Loucy (cell line): ENCODE results near the gene AP3D1.
"Not testable (repeated sequence)": the region's sequence is repeated elsewhere in the genome, so short reads cannot be mapped to it uniquely, and the experiment has no call there.

Experiments used
- H2AFZ ChIP-seq: fragments of 200-600 bp; sonication (generic); 2 replicates; pipeline ENCODE4 v1.6.0; 2016; ENCODE audit warnings: antibody characterized with exemption, mild to moderate bottlenecking, low read length, moderate library complexity
- H3F3A ChIP-seq: fragments of 200-600 bp; 2 replicates; pipeline ENCODE4 v1.6.0; 2016; ENCODE audit warnings: antibody characterized with exemption, low read depth, mild to moderate bottlenecking
- H3K27me3 ChIP-seq: fragments of 200-600 bp; sonication (generic); 2 replicates; pipeline ENCODE4 v1.6.1; 2014; ENCODE audit warnings: low read length, mild to moderate bottlenecking; ENCODE audit not compliant: insufficient read depth, poor library complexity, severe bottlenecking
- H3K36me3 ChIP-seq: fragments of 200-600 bp; sonication (generic); 2 replicates; pipeline ENCODE4 v1.6.1; 2016; ENCODE audit warnings: low read length; ENCODE audit not compliant: insufficient read depth
- H3K4me1 ChIP-seq: fragments of 200-600 bp; sonication (generic); 2 replicates; pipeline ENCODE4 v1.5.1; 2014; ENCODE audit warnings: low read length, mild to moderate bottlenecking; ENCODE audit not compliant: insufficient read depth, poor library complexity, severe bottlenecking
- H3K4me2 ChIP-seq: fragments of 200-600 bp; sonication (generic); 2 replicates; pipeline ENCODE4 v1.6.0; 2014; ENCODE audit warnings: antibody characterized with exemption, low read length, low read depth, mild to moderate bottlenecking; ENCODE audit not compliant: poor library complexity, severe bottlenecking
- H3K4me3 ChIP-seq: fragments of 200-600 bp; sonication (generic); 2 replicates; pipeline ENCODE4 v1.5.1; 2014; ENCODE audit warnings: low read length, mild to moderate bottlenecking, mixed read lengths; ENCODE audit not compliant: poor library complexity, severe bottlenecking
- H3K79me2 ChIP-seq: fragments of 200-600 bp; sonication (generic); 2 replicates; pipeline ENCODE4 v1.6.1; 2014; ENCODE audit warnings: low read length; ENCODE audit not compliant: insufficient read depth
- H3K9ac ChIP-seq: fragments of 200-600 bp; sonication (generic); 2 replicates; pipeline ENCODE4 v1.6.0; 2014; ENCODE audit warnings: mild to moderate bottlenecking, low read depth, low read length, moderate library complexity; ENCODE audit not compliant: poor library complexity, severe bottlenecking
- H3K9me2 ChIP-seq: fragments of 200-600 bp; sonication (generic); replicated peaks from 2 replicates; pipeline ENCODE4 v1.6.1; 2016; ENCODE audit warnings: low read depth, low read length, mixed read lengths
- H3K9me3 ChIP-seq: fragments of 200-600 bp; sonication (generic); 2 replicates; pipeline ENCODE4 v1.6.1; 2014; ENCODE audit warnings: mild to moderate bottlenecking, antibody characterized with exemption, low read length, low read depth; ENCODE audit not compliant: insufficient read depth
- H4K20me1 ChIP-seq: fragments of 200-600 bp; sonication (generic); 2 replicates; pipeline ENCODE4 v1.6.0; 2014; ENCODE audit warnings: antibody characterized with exemption, low read length, mild to moderate bottlenecking; ENCODE audit not compliant: insufficient read depth, poor library complexity, severe bottlenecking
- CTCF ChIP-seq: fragments of 200-600 bp; sonication (generic); conservative IDR thresholded peaks from 2 replicates; pipeline ENCODE4 v1.5.1; 2014; ENCODE audit warnings: mild to moderate bottlenecking, antibody characterized with exemption, low read length
- EZH2phosphoT487 ChIP-seq: fragments of 200-600 bp; IDR thresholded peaks from 2 replicates; pipeline ENCODE4 v1.6.1; 2018; ENCODE audit warnings: antibody characterized with exemption, mild to moderate bottlenecking, moderate library complexity, borderline replicate concordance

The AP3D1 gene

GRCh38 chr19:2129892-2130770, 21.2 kb downstream of the AP3D1 start:
- Histone ChIP-seq H4K20me1 (no peaks in the 10 kb centered on the region), H3K4me1 (no peaks in the 10 kb centered on the region), H3K4me3 (no peak overlapping the region), H2AFZ (no peak overlapping the region), H3K36me3 (peaks cover 50% of the 10 kb centered on the region; the same call in 1 of the 2 replicates), H3K9ac (no peak overlapping the region), H3K4me2 (no peak overlapping the region), H3K9me2 (no peaks in the 10 kb centered on the region), H3K27me3 (no peaks in the 10 kb centered on the region), H3K9me3 (no peaks in the 10 kb centered on the region), H3K79me2 (no peaks in the 10 kb centered on the region), H3F3A (no peaks in the 10 kb centered on the region)
- TF ChIP-seq CTCF (no peak), EZH2phosphoT487 (no peak)

GRCh38 chr19:2129486-2129885, 21.9 kb downstream of the AP3D1 start:
- Histone ChIP-seq H3K4me1 (no peaks in the 10 kb centered on the region), H3K79me2 (no peaks in the 10 kb centered on the region), H4K20me1 (no peaks in the 10 kb centered on the region), H3K9ac (no peak overlapping the region), H3K4me2 (no peak overlapping the region), H3K36me3 (peaks cover 50% of the 10 kb centered on the region; the same call in 1 of the 2 replicates), H3K9me2 (no peaks in the 10 kb centered on the region), H3K9me3 (no peaks in the 10 kb centered on the region), H2AFZ (no peak overlapping the region), H3F3A (no peaks in the 10 kb centered on the region), H3K27me3 (no peaks in the 10 kb centered on the region), H3K4me3 (no peak overlapping the region)
- TF ChIP-seq EZH2phosphoT487 = no peak
- no peak for TF ChIP-seq CTCF

- TF ChIP-seq CTCF = no peak
- TF ChIP-seq EZH2phosphoT487 = no peak
- H3K4me1 ChIP-seq = no peaks in the 10 kb centered on the region
- no peaks in the 10 kb centered on the region for H3K9me3 ChIP-seq
- H3K9ac ChIP-seq = no peak overlapping the region
- no peaks in the 10 kb centered on the region for H4K20me1 ChIP-seq
- H3K4me2 ChIP-seq = no peak overlapping the region
- no peaks in the 10 kb centered on the region for H3F3A ChIP-seq
- no peak overlapping the region for H3K4me3 ChIP-seq
- H3K27me3 ChIP-seq = no peaks in the 10 kb centered on the region
- H3K79me2 ChIP-seq = no peaks in the 10 kb centered on the region
- H3K36me3 ChIP-seq = peaks cover 51% of the 10 kb centered on the region; the same call in 1 of the 2 replicates
- H3K9me2 ChIP-seq = no peaks in the 10 kb centered on the region
- H2AFZ ChIP-seq = no peak overlapping the region
These were observed 22.3 kb downstream of the AP3D1 start for GRCh38 chr19:2129022-2129421.

GRCh38 chr19:2128252-2128651, 23.1 kb downstream of the AP3D1 start:
- H3K9ac ChIP-seq, H3K79me2 ChIP-seq, H3K4me2 ChIP-seq, H3K9me2 ChIP-seq, H3K9me3 ChIP-seq, H4K20me1 ChIP-seq, H3F3A ChIP-seq, H3K4me1 ChIP-seq, H3K4me3 ChIP-seq, H3K27me3 ChIP-seq, H2AFZ ChIP-seq: not testable (repeated sequence)
- H3K36me3 ChIP-seq = peaks cover 57% of the 10 kb centered on the region; the same call in 1 of the 2 replicates
